Choroid plexus epithelial cell (primary cell): ENCODE measurements around the gene ERICH6B.
"Not testable (repeated sequence)": the region's sequence is repeated elsewhere in the genome, so short reads cannot be mapped to it uniquely, and the experiment has no call there.

Source experiments
- DNase-seq: peaks from one replicate; pipeline ENCODE4 v3.0.0-alpha.2; 2010; ENCODE audit warnings: low read depth
- H3K4me3 ChIP-seq: 2 replicates; pipeline ENCODE4 v1.5.1; 2011; ENCODE audit warnings: low read depth, mild to moderate bottlenecking, control low read depth, low read length, moderate library complexity
- CTCF ChIP-seq: conservative IDR thresholded peaks from 2 replicates; pipeline ENCODE4 v1.5.1; 2011; ENCODE audit warnings: low read depth, mild to moderate bottlenecking, control low read depth, inconsistent platforms, low read length, moderate library complexity

ERICH6B gene

GRCh38 chr13:45615501-45616101 lies at the start of gene ERICH6B:
TSS of gene ERICH6B (minus strand) at chr13:45615739. CDS start at chr13:45597005, 18,734 bp downstream.
- TF ChIP-seq CTCF = no peak
- peak; percentile 42 for DNase-seq
- no peak within 1 kb of the TSS for H3K4me3 ChIP-seq

- not testable (repeated sequence) for DNase-seq, H3K4me3 ChIP-seq
These were observed 47.4 kb upstream of the ERICH6B start for GRCh38 chr13:45662903-45663302.

GRCh38 chr13:45662162-45662561 lies 46.6 kb upstream of the ERICH6B start:
- no peak for TF ChIP-seq CTCF
- DNase-seq = no peak
- no peak overlapping the region for H3K4me3 ChIP-seq

GRCh38 chr13:45660458-45660857 lies 44.9 kb upstream of the ERICH6B start:
- DNase-seq, H3K4me3 ChIP-seq: not testable (repeated sequence)

- TF ChIP-seq CTCF = no peak
- no peak for DNase-seq
- no peak overlapping the region for H3K4me3 ChIP-seq
These were observed 44.0 kb upstream of the ERICH6B start for GRCh38 chr13:45659536-45659935.

GRCh38 chr13:45658586-45659235 lies 43.2 kb upstream of the ERICH6B start:
- DNase-seq = peak; percentile 25
- no peak for TF ChIP-seq CTCF
- H3K4me3 ChIP-seq = no peak overlapping the region

- H3K4me3 ChIP-seq = no peak overlapping the region
- DNase-seq = no peak
- TF ChIP-seq CTCF = no peak
These were observed 39.3 kb upstream of the ERICH6B start for GRCh38 chr13:45654633-45655349.

GRCh38 chr13:45645263-45645662 lies 29.7 kb upstream of the ERICH6B start:
- H3K4me3 ChIP-seq, DNase-seq: not testable (repeated sequence)

- DNase-seq, H3K4me3 ChIP-seq: not testable (repeated sequence)
These were observed 26.6 kb upstream of the ERICH6B start for GRCh38 chr13:45642159-45642558.

GRCh38 chr13:45635291-45635690 lies 19.8 kb upstream of the ERICH6B start:
- DNase-seq, H3K4me3 ChIP-seq: not testable (repeated sequence)
